Urinary bladder (tissue), 4 donors: ENCODE results near the gene MT1G. TPM values are rescaled to one million over a fixed set of nuclear protein-coding genes. Genes with fewer than 3 reads are reported as not detected.
"Not testable (repeated sequence)": the region's sequence is repeated elsewhere in the genome, so short reads cannot be mapped to it uniquely, and the experiment has no call there.

Experiments used
- DNase-seq: peaks from one replicate; pipeline ENCODE4 v3.0.0-alpha.2; 2015; ENCODE audit errors: extremely low spot score
- H3K27ac ChIP-seq: one replicate; pipeline ENCODE4 v1.5.1; 2013; ENCODE audit warnings: low read depth, mild to moderate bottlenecking, moderate library complexity
- H3K36me3 ChIP-seq: one replicate; pipeline ENCODE4 v1.6.1; 2013; ENCODE audit warnings: mild to moderate bottlenecking, moderate library complexity; ENCODE audit not compliant: insufficient read depth
- H3K4me1 ChIP-seq: one replicate; pipeline ENCODE4 v1.6.1; 2013; ENCODE audit warnings: mild to moderate bottlenecking, moderate library complexity; ENCODE audit not compliant: insufficient read depth
- H3K4me3 ChIP-seq: one replicate; pipeline ENCODE4 v1.5.1; 2013; ENCODE audit warnings: low read depth, low read length
- WGBS: extraction: QIAGEN DNeasy Blood & Tissue Kit; methylation state at CpG from one replicate; pipeline ENCODE4 v1.1.7; 2013; 5-methylcytosine and 5-hydroxymethylcytosine counted together
- polyA plus RNA-seq: library from polyadenylated mRNA; stranded (reverse); fragments of 200-250 nt; gene quantifications from one replicate; pipeline ENCODE4 v1.2.3, GENCODE V29; 2013
- total RNA-seq: library from RNA; depleted of rRNA; stranded (reverse); fragments of >200 nt; gene quantifications from one replicate; pipeline ENCODE4 v1.2.3, GENCODE V29; 2014
- donor health status: healthy with polysubstance abuse.
- donor health status: healthy.

The MT1G gene
- total and polyA plus RNA-seq, 2 donors: 55.5 TPM; not detected in 1

- H3K36me3 ChIP-seq, H3K4me3 ChIP-seq, H3K27ac ChIP-seq, H3K4me1 ChIP-seq, DNase-seq: not testable (repeated sequence)
- 72% methylated on average over 8 of the region's 8 CpGs for WGBS
Observed at GRCh38 chr16:56665286-56666261, 2.3 kb downstream of the MT1G start.

- no peaks in the 10 kb centered on the region for H3K4me1 ChIP-seq
- no peak for DNase-seq
- no peak overlapping the region for H3K27ac ChIP-seq
- no peak overlapping the region for H3K4me3 ChIP-seq
- H3K36me3 ChIP-seq: no peaks in the 10 kb centered on the region
- 85% methylated on average over 1 of the region's 1 CpG for WGBS
Observed at GRCh38 chr16:56664506-56664905, 3.4 kb downstream of the MT1G start.

- H3K4me1 ChIP-seq: no peaks in the 10 kb centered on the region
- no peak overlapping the region for H3K27ac ChIP-seq
- no peaks in the 10 kb centered on the region for H3K36me3 ChIP-seq
- WGBS: 11% methylated on average over 48 of the region's 48 CpGs
- DNase-seq: no peak
- H3K4me3 ChIP-seq: no peak overlapping the region
Observed at GRCh38 chr16:56662357-56663354, 5.2 kb downstream of the MT1G start.

- H3K4me1 ChIP-seq: no peaks in the 10 kb centered on the region
- WGBS: 27% methylated on average over 10 of the region's 10 CpGs
- H3K4me3 ChIP-seq: peak overlapping the region; percentile 50
- no peak for DNase-seq
- H3K36me3 ChIP-seq: no peaks in the 10 kb centered on the region
- no peak overlapping the region for H3K27ac ChIP-seq
Observed at GRCh38 chr16:56658327-56658875, 9.5 kb downstream of the MT1G start.

- Histone ChIP-seq H3K27ac (no peak within 1 kb of the TSS), H3K4me3 (peak within 1 kb of the TSS; percentile 50), H3K4me1 (no peaks in the 10 kb centered on the region), H3K36me3 (no peaks in the 10 kb centered on the region)
- WGBS: 2% methylated on average over 46 of the region's 46 CpGs
- no peak for DNase-seq
Observed at GRCh38 chr16:56657555-56658326, 10.1 kb downstream of the MT1G start, which contains the start of gene MT1F. TSS of gene MT1F (plus strand) at chr16:56657959. CDS start at chr16:56658059, 100 bp downstream.

- no peak for DNase-seq
- no peaks in the 10 kb centered on the region for H3K4me1 ChIP-seq
- H3K4me3 ChIP-seq: no peak overlapping the region
- no peaks in the 10 kb centered on the region for H3K36me3 ChIP-seq
- WGBS: 84% methylated on average over 7 of the region's 7 CpGs
- H3K27ac ChIP-seq: no peak overlapping the region
Observed at GRCh38 chr16:56653218-56653617, 14.6 kb downstream of the MT1G start.

- H3K27ac ChIP-seq: no peak overlapping the region
- H3K4me3 ChIP-seq: no peak overlapping the region
- H3K4me1 ChIP-seq: no peaks in the 10 kb centered on the region
- DNase-seq: no peak
- H3K36me3 ChIP-seq: no peaks in the 10 kb centered on the region
- WGBS: 43% methylated on average over 1 of the region's 1 CpG
Observed at GRCh38 chr16:56652600-56652999, 15.3 kb downstream of the MT1G start.

- Histone ChIP-seq H3K36me3 (no peaks in the 10 kb centered on the region), H3K4me3 (no peak within 1 kb of the TSS), H3K4me1 (no peaks in the 10 kb centered on the region), H3K27ac (no peak within 1 kb of the TSS)
- 64% methylated on average over 7 of the region's 7 CpGs for WGBS
- no peak for DNase-seq
Observed at GRCh38 chr16:56651586-56651985, 16.3 kb downstream of the MT1G start, which contains the start of gene MT1B. TSS of gene MT1B (plus strand) at chr16:56651886. CDS start at chr16:56651954, 68 bp downstream.

- no peaks in the 10 kb centered on the region for H3K36me3 ChIP-seq
- no peak overlapping the region for H3K27ac ChIP-seq
- no peaks in the 10 kb centered on the region for H3K4me1 ChIP-seq
- no peak overlapping the region for H3K4me3 ChIP-seq
- WGBS: 78% methylated on average over 3 of the region's 3 CpGs
- no peak for DNase-seq
Observed at GRCh38 chr16:56649820-56650219, 18.0 kb downstream of the MT1G start.

- no peaks in the 10 kb centered on the region for H3K4me1 ChIP-seq
- 98% methylated on average over 2 of the region's 2 CpGs for WGBS
- DNase-seq: no peak
- H3K36me3 ChIP-seq: no peaks in the 10 kb centered on the region
- H3K4me3 ChIP-seq: no peak overlapping the region
- H3K27ac ChIP-seq: no peak overlapping the region
Observed at GRCh38 chr16:56649271-56649670, 18.6 kb downstream of the MT1G start.

- WGBS: 30% methylated on average over 33 of the region's 33 CpGs
- Histone ChIP-seq H3K27ac (no peak overlapping the region), H3K4me3 (no peak overlapping the region), H3K4me1 (no peaks in the 10 kb centered on the region), H3K36me3 (no peaks in the 10 kb centered on the region)
- DNase-seq: no peak
Observed at GRCh38 chr16:56647641-56648431, 20.0 kb downstream of the MT1G start.

GRCh38 chr16:56645838-56646237, 22.0 kb downstream of the MT1G start:
- Histone ChIP-seq H3K4me3 (no peak overlapping the region), H3K4me1 (no peaks in the 10 kb centered on the region), H3K27ac (no peak overlapping the region), H3K36me3 (no peaks in the 10 kb centered on the region)
- no peak for DNase-seq
- WGBS: 2% methylated on average over 1 of the region's 1 CpG
